HG03175 (cell line): Measurements from ENCODE around the gene SMARCA4.
A peak's percentile ranks its signal among the peaks of the same experiment; 100 is the strongest.

Source experiments
- ATAC-seq: cut with Tn5 transposase; IDR thresholded peaks from one replicate; pipeline ENCODE4 v1.9.1; 2021; ENCODE audit warnings: mild to moderate bottlenecking, moderate library complexity; ENCODE audit not compliant: unreplicated experiment

Gene SMARCA4

DNA sequence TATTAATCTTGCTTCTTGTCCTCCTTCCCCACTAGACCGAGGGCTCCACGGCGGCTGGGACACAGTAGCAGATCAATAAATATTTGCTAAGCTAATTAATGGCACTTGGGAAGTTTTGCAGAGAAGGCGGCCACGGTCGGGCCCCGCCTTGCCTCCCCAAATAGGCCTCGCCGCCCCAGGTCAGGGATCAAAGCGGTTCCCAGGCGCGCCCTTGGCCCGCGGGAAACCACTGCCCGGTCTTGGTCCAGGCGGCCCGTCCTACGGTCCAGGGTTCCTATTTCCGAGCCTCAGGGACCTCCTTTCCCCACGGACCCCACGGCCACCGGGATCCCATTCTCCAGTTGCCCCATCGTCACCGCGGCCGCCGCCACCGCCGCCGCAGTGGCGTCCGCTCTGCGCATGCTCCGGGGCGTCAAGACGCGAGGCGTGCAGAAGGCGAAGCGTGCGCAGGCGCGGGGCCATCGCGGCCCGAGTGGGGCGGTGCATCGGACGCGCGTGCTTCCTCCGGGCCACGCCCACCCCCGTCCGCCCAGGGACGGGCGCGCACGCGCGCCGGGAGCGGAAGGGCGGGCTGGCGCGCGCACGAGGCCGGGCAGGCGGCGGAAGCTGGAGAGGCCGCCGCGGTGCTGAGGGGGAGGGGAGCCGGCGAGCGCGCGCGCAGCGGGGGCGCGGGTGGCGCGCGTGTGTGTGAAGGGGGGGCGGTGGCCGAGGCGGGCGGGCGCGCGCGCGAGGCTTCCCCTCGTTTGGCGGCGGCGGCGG is at the start of gene SMARCA4:
Gene SMARCA4, plus strand, starts transcription at position 717 of the 759 bp plus-strand sequence. CDS start 23,122 bp downstream, outside the sequence.
- peak; percentile 77 for ATAC-seq

DNA sequence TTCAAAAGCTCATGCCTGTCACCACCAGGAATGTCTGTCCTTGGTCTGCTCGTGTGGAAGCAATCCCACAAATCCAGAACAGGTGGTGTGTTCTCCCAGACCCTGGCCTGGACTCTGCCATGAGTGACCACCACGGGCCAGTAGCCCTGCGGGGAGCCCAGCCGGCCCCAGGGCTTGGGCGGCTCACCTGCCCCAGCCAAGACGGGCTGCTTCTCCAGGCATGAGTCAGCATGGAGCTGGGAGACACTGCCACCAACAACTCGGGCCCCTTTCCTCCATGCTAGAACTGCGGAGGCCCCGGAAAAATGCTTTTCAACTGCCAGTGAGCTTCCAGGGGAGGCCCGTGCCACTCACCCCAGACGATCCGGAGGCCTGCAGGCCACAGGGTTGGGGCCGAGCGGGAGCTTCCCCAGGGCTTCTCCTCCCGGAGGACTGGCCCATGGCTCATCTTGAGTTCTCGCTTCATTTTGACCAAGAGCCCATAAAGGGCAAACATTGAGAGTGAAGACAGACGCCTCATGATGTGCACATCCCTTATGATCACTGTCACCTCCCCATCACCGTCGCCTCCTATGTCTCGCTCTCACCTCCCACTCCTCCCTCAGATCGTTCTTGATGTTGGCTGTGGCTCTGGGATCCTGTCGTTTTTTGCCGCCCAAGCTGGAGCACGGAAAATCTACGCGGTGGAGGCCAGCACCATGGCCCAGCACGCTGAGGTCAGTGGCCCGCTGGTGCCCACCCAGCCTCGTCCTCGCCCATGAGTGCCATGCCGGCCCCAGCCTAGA is 49.1 kb upstream of the SMARCA4 start:
- ATAC-seq = no peak

DNA sequence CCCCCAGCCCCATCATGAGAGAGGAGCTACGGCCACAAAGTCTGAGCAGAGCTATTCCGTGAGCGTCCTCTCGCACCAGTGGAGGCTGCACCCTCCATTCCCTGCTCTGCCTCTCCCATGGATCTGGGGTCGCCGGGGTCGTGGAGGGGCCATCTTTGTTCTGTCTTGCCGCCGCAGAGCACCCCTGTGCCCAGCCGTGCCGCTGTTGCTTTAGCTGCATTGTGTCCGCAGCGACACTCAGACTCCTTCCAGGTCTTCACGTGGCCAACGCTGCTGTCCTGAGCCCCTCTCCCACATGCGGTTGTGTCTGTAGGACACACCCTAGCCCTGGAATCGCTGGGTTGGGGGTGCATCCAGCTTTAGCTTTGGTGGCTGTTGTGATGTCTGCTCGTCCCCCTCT is 48.2 kb upstream of the SMARCA4 start:
- no peak for ATAC-seq

DNA sequence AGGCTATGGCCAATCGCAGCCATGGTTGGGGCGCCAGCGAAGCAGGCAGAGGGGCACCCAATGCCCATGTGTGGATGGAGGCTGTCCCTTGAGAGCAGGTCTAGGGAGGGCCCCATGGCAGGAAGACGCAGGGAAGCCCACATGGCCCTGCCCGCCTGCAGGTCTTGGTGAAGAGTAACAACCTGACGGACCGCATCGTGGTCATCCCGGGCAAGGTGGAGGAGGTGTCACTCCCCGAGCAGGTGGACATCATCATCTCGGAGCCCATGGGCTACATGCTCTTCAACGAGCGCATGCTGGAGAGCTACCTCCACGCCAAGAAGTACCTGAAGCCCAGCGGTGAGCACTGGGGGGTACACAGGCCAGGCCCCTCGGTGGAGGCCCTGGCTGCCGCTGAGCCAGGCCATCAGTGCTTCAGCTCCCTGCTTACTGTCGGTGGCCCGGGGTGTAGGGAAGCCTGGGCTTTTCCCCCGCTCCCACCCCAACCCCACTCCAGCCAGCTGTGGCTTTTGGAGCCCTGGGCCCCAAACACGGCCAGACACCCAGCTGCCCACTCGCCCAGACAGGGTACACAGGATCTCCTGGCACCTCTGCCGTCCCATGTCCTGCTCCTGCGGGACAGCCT is 47.0 kb upstream of the SMARCA4 start:
- ATAC-seq = no peak

DNA sequence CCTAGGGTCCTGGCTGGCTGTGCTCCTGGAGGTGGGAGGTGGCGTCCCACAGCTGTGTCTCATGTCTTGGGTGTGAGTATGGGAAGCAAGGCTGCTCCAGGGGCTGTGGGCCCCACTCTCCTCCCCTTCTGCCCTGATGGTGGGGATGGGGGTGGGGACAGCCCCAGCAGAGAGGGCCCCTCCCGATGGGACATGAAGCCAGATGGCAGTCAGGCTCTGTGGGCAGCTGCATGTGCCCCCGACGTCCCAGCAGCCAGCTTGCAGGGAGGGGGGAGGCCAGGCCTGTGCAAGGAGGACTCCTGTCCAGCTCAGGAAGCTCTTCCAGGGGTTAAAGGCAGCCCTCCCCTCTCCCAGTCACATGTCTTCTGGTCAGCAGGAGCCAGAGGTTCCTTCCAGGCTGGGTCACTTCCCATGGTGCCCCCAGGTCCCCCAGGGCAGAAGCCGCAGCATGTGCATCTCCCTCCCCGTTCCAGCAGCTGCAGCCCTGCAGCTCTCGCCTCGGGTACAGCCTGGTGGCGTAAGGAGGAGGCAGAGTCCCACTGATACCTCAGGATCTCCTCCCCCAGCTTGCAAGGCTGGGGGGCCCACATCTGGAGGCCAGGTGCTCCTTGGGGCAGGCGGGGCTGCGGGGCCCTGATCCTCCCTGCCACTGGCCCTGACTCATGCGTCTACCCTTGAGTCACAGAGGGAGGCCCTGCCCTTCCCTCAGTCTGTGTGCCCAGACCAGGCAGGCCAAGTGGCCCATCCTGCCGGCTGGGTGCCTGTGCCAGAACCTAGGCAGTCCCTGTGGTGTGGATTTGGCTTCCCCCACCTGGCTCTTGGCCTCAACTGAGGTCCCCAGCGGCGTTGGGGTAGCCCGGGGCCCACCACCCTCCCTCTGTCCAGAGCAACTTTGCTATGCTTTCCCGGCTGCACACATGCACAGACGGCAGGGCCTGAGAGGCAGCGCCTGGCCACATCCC is 45.4 kb upstream of the SMARCA4 start:
- ATAC-seq = no peak

DNA sequence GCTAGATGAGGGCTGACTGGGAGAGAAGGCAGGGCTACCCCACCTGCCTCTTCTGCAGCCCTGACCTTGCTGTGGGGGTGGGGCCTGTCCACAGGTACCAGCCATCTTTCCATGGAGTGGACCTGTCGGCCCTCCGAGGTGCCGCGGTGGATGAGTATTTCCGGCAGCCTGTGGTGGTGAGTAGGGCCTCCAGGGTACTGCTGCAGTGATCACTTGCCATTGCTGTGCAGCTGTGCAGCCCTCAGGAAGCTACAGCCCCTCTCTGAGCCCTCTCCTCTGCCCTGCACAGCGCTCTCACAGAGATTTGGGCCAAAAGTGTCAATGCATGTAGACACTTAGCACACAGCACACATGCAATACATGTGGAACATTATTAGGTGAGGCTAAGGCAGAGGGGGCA is 44.2 kb upstream of the SMARCA4 start:
- ATAC-seq = no peak

DNA sequence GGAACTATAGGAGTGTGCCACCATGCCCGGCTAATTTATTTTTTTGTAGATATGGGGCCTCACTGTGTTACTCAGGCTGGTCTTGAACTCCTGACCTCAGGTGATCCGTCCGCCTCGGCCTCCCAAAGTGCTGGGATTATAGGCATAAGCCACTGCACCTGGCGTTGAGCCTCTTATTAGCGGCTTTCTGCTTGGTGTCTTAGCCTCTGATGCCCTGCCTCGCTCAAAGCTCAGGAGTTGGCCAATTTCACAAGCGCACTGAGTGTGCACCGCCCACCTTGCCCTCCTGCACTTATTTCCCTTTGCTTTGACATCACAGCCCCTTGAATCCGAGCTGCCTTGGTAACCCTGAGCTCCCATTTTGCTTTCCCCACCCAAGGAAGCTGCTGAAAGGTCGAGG is 42.5 kb upstream of the SMARCA4 start:
- no peak for ATAC-seq

DNA sequence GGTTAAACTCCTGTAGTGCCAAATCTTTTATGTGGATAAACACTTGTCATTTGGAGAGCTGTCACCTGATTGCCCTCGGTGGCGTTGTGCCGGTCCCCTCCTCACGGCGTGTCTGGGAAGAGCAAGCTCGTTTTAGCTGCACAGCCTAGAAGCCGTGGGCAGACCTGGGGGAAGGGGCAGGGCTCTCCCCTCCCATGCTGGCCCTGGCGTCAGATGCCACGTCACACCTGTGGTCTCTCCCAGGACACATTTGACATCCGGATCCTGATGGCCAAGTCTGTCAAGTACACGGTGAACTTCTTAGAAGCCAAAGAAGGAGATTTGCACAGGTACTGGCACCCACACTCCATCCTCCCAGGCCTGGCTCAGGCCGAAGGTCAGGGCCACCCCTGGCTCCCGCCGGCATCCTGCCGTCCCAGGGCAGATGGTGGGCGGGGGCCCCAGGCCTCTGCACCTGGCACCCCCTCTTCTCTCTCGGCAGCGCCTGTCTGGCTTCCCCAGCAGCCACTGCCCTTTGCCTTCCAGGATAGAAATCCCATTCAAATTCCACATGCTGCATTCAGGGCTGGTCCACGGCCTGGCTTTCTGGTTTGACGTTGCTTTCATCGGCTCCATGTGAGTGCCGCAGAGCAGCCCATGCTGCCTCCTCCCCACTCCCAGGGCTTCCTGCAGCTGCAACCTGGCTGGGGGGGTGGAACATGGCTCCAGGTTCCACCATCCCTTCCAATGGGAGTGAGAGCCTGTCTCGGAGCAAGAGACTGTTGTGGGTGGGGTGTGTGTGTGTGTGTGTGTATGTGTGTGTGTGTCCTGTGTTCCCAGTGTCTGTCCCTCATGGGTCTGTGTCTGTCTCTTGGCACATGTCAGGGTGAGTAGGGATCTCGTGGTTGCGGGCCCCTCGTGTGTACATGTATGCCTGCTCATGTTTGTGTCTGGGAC is 41.2 kb upstream of the SMARCA4 start:
- no peak for ATAC-seq

DNA sequence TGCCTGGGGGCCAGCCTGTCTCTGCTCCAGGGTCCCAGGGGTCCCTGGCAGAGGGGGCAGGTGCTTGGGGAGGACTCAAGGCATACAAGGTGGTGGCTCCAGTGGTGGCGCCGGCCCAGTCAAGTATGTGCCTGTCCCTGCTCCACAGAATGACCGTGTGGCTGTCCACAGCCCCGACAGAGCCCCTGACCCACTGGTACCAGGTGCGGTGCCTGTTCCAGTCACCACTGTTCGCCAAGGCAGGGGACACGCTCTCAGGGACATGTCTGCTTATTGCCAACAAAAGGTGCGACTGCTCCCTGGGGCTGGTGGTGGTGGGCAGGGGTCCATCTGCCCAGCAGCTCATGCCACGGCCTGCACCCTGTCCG is 40.6 kb upstream of the SMARCA4 start:
- no peak for ATAC-seq

DNA sequence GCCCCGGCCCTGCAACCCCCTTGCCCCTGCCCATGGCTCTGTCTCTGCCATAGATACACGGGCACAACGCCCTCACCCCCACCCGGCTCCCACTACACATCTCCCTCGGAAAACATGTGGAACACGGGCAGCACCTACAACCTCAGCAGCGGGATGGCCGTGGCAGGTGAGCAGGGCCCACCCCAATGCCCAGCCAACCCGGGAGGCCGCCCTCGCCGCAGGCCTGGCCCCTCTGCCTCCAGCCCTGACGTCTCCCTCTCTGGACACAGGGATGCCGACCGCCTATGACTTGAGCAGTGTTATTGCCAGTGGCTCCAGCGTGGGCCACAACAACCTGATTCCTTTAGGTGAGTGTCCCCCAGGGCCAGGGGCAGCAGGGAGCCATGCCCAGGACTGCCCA is 40.0 kb upstream of the SMARCA4 start:
- no peak for ATAC-seq

DNA sequence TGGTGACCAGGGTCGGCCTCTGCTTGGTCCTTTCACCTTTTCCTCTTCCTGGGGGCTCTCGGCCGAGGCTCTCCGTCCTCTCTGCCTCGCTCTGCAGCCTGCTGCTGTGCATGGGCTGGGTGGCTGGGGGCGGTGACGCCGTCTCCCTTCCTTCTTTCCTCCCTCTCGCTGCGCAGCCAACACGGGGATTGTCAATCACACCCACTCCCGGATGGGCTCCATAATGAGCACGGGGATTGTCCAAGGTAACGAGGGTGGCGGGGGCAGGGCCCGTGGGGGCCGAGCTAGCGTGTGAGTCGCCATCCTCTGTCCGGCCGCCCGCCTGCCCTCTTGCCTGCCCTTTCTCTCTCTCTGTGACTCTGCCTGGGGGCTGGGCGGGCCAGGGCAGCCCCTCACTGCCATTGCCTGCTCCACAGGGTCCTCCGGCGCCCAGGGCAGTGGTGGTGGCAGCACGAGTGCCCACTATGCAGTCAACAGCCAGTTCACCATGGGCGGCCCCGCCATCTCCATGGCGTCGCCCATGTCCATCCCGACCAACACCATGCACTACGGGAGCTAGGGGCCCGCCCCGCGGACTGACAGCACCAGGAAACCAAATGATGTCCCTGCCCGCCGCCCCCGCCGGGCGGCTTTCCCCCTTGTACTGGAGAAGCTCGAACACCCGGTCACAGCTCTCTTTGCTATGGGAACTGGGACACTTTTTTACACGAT is 39.5 kb upstream of the SMARCA4 start:
- no peak for ATAC-seq

DNA sequence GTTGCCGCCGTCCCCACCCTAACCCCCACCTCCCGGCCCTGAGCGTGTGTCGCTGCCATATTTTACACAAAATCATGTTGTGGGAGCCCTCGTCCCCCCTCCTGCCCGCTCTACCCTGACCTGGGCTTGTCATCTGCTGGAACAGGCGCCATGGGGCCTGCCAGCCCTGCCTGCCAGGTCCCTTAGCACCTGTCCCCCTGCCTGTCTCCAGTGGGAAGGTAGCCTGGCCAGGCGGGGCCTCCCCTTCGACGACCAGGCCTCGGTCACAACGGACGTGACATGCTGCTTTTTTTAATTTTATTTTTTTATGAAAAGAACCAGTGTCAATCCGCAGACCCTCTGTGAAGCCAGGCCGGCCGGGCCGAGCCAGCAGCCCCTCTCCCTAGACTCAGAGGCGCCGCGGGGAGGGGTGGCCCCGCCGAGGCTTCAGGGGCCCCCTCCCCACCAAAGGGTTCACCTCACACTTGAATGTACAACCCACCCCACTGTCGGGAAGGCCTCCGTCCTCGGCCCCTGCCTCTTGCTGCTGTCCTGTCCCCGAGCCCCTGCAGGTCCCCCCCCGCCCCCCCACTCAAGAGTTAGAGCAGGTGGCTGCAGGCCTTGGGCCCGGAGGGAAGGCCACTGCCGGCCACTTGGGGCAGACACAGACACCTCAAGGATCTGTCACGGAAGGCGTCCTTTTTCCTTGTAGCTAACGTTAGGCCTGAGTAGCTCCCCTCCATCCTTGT is 38.8 kb upstream of the SMARCA4 start:
- no peak for ATAC-seq

DNA sequence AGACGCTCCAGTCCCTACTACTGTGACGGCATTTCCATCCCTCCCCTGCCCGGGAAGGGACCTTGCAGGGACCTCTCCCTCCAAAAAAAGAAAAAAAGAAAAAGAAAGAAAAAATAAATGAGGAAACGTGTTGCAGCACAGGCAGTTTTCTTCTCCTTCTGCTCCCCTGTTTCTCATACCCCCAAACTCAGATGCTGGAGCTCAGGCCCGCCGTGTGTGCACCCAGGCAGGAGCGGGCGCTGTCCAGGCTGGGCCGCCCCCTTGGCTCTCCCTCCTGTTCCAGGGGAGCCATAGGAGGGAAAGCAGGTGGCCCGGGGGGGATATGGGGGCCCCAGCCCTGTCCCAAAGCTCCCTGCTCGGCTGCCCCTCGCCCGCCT is 38.2 kb upstream of the SMARCA4 start:
- no peak for ATAC-seq

DNA sequence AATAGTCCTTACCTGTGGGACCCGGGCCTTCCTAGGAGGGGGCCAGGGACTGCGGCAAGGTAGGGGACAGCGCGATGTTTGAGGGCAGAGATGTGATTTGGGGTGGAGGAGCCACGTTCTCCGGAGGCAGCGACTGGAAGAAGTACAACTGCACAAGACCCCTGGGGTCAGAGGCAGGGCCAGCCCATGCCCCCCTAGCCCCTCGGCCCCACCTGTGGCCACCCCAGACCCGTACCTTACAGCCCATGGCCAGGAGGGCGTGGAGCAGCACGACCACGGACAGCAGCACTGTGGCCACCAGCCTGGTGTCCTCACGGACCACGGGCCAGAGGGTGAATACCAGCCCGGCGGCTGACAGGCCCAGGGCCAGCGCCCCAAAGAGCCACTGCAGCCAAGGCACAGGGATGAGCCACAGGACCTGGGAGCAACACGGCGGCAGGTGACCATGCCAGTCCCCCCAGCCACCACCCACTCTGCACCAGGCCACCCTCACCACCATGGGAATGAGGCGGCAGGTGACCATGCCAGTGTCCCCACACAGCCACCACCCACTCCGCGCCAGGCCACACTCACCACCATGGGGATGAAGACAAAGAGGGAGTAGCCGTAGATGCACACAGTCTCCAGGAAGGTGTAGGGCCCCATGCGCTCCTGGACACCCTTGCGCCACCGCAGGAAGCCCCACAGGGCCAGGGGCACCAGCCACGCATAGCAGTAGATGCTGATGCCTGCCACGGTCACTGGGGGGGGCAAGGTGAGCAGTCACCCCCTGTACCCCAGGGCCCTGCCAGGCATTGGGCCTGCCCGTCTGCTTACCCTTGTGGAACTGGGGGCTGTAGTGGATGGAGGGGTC is 37.3 kb upstream of the SMARCA4 start:
- no peak for ATAC-seq

DNA sequence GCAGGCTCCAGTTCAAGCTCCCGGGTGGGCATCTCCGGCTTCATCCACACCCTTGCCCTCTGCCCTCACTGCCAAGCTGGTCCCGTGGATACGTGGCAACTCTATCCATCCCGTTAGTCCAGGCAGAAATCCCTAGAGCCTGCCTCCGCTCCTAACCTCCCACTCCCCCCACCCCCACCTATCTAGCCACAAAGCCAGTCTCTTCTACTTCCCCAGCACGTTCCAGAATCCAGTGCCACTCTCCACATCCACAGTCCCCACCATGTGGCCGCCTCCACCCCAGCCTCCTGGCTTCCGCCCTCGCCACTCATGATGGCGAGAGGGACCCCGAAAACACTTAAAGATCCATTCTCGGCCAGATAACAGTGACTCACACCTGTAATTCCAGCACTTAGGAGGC is 36.2 kb upstream of the SMARCA4 start:
- no peak for ATAC-seq

DNA sequence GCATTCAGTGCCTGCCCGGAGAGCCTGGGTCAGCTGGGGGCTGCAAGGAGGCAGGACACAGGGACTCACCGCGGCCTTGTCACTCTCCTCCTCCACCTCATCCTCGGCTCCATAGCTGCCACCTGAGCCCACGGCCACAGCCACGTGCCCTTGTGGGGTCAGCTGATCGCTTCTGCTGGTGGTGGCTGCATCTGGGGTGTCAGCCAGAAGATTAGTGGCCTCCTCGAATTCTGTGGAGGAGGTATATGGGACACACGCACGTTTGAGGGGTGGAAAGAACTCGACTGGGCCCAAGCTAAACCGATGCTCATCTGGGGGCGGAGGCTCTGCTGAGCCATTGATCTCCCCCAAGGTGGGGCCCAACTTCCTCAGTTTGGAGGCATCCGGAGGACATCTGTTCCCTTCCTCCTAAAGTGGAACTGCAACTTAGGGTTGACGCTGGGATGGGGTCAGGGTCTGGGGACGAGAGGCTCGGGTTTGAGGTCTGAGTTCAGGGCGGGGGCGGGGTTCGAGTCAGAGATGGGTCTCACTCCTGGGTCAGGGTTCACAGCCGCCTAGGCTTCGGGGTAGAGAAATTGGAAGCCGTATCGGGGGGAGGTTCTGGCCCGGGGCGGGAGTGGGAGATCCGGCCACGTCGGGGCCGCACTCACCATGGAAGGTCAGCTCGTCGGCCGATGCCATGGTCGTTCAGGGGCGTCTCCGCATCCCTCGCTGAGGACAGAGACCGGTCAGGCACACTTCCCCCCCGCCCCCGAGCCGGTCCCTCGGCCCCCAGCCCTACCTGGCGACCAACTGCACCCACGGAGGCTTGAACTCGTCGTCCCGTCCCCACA is 32.9 kb upstream of the SMARCA4 start:
- no peak for ATAC-seq
